Stomach (tissue), 4 donors: ENCODE results near the gene POMP.

ENCODE experiments used
- CTCF ChIP-seq, 7 experiments: fragments of 450-650 bp in 4 of 7; fragments of 200-600 bp in 3 of 7; sonication (generic) in 3 of 7; IDR thresholded peaks; one replicate each; pipeline ENCODE4 v1.5.1; 2016 to 2019; ENCODE audit warnings: antibody characterized with exemption in 7 of 7, control low read depth in 2 of 7, mild to moderate bottlenecking in 1 of 7
- EP300 ChIP-seq: sonication (generic); formaldehyde crosslinking; IDR thresholded peaks from one replicate; pipeline ENCODE4 v1.6.1; 2017; ENCODE audit warnings: antibody characterized with exemption
- POLR2A ChIP-seq, 4 donors: fragments of 450-650 bp; IDR thresholded peaks; one replicate each; pipeline ENCODE4 v1.6.1; 2016; ENCODE audit warnings: antibody characterized with exemption in 4 of 4, control low read depth in 2 of 4, mild to moderate bottlenecking in 1 of 4, moderate library complexity in 1 of 4
- POLR2AphosphoS5 ChIP-seq, 3 donors: sonication (generic); formaldehyde crosslinking; IDR thresholded peaks; one replicate each; pipeline ENCODE4 v1.6.1; 2016; ENCODE audit warnings: antibody characterized with exemption in 3 of 3

DNA sequence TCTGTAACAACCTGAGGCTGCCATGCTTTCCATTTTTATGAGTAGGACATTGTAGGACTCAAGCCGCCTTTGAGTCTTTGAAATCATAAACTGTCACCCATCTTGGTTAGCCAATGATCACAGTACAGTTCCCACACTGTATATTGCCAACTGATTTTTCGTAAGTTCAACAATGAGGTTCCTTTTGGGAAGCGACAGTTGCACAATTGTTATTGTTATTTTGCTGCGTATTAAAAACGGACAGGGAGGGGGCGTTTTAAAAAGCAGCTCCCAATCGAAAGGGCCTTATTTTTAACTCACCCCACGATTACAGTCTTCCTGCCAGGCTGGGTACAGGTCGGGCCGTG is 59.2 kb downstream of the POMP start:
- TF ChIP-seq CTCF (IDR thresholded peaks at IDR 0.05) (no peak), POLR2A (IDR thresholded peaks at IDR 0.05) (no peak), EP300 (no peak), POLR2AphosphoS5 (IDR thresholded peaks at IDR 0.05) (peak in 2 of 3 donors; percentile 23 to 31)
